Coronary artery (tissue), 2 donors: ENCODE results near the gene EPPIN.
"Not testable (repeated sequence)": the region's sequence is repeated elsewhere in the genome, so short reads cannot be mapped to it uniquely, and the experiment has no call there.

ENCODE experiments used
- DNase-seq: peaks from one replicate; pipeline ENCODE4 v3.0.0-alpha.2; 2017; ENCODE audit warnings: low spot score
- H3K27ac ChIP-seq, 2 donors: fragments of 200-600 bp; sonication (generic); one replicate each; pipeline ENCODE4 v1.5.1; 2016 to 2019
- H3K4me3 ChIP-seq: fragments of 200-600 bp; sonication (generic); 2 replicates; pipeline ENCODE4 v1.5.1; 2016; ENCODE audit warnings: mild to moderate bottlenecking, moderate library complexity
- CTCF ChIP-seq: fragments of 200-600 bp; sonication (generic); IDR thresholded peaks from one replicate; pipeline ENCODE4 v1.5.1; 2019; ENCODE audit warnings: antibody characterized with exemption

Gene EPPIN

GRCh38 chr20:45547206-45547770 lies at the start of gene EPPIN:
Gene EPPIN (minus strand): TSS chr20:45547401. CDS start chr20:45547357, 44 bp downstream.
- Histone ChIP-seq H3K4me3 (no peak within 1 kb of the TSS), H3K27ac (no peak within 1 kb of the TSS)
- no peak for TF ChIP-seq CTCF
- DNase-seq, result no peak

- DNase-seq, result no peak
- Histone ChIP-seq H3K4me3 (no peak overlapping the region), H3K27ac (no peak overlapping the region)
- no peak for TF ChIP-seq CTCF
Observed at GRCh38 chr20:45595235-45595634, 48.0 kb upstream of the EPPIN start.

- TF ChIP-seq CTCF, result no peak
- no peak for DNase-seq
- no peak overlapping the region for H3K27ac ChIP-seq
- H3K4me3 ChIP-seq, result no peak overlapping the region
Observed at GRCh38 chr20:45593498-45593897, 46.3 kb upstream of the EPPIN start.

GRCh38 chr20:45592574-45593189 lies 45.5 kb upstream of the EPPIN start:
- no peak overlapping the region for H3K4me3 ChIP-seq
- no peak overlapping the region for H3K27ac ChIP-seq
- no peak for DNase-seq
- TF ChIP-seq CTCF, result no peak

GRCh38 chr20:45589725-45590124 lies 42.5 kb upstream of the EPPIN start:
- H3K27ac ChIP-seq, result no peak overlapping the region

GRCh38 chr20:45588800-45589199 lies 41.6 kb upstream of the EPPIN start:
- no peak for DNase-seq
- Histone ChIP-seq H3K4me3 (no peak overlapping the region), H3K27ac (no peak overlapping the region)
- TF ChIP-seq CTCF, result no peak

More at GRCh38 chr20:45589725-45590124, 42.5 kb upstream of the EPPIN start:
- no peak overlapping the region for H3K4me3 ChIP-seq
- no peak for DNase-seq
- no peak for TF ChIP-seq CTCF

GRCh38 chr20:45585986-45586385 lies 38.8 kb upstream of the EPPIN start:
- H3K27ac ChIP-seq, H3K4me3 ChIP-seq, DNase-seq: not testable (repeated sequence)

- DNase-seq, H3K4me3 ChIP-seq, H3K27ac ChIP-seq: not testable (repeated sequence)
Observed at GRCh38 chr20:45584294-45584693, 37.1 kb upstream of the EPPIN start.
